HG03460 (cell line): ENCODE data around the gene MS4A3.
"Not testable (repeated sequence)": the region's sequence is repeated elsewhere in the genome, so short reads cannot be mapped to it uniquely, and the experiment has no call there.

ENCODE experiments used
- ATAC-seq: cut with Tn5 transposase; IDR thresholded peaks from one replicate; pipeline ENCODE4 v1.9.1; 2021; ENCODE audit not compliant: unreplicated experiment

The MS4A3 gene

DNA sequence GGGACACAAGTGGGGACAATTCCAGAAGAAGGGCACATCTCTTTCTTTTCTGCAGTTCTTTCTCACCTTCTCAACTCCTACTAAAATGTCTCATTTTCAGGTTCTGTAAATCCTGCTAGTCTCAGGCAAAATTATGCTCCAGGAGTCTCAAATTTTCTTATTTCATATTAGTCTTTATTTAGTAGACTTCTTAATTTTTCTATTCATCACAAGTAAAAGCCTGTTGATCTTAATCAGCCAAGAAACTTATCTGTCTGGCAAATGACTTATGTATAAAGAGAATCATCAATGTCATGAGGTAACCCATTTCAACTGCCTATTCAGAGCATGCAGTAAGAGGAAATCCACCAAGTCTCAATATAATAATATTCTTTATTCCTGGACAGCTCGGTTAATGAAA, 31.9 kb downstream of the MS4A3 start, which contains the start of gene MS4A2:
Gene MS4A2 (plus strand): TSS at position 301 of the 400 bp plus-strand sequence. CDS start 102 bp downstream, outside the sequence.
- ATAC-seq: no peak

DNA sequence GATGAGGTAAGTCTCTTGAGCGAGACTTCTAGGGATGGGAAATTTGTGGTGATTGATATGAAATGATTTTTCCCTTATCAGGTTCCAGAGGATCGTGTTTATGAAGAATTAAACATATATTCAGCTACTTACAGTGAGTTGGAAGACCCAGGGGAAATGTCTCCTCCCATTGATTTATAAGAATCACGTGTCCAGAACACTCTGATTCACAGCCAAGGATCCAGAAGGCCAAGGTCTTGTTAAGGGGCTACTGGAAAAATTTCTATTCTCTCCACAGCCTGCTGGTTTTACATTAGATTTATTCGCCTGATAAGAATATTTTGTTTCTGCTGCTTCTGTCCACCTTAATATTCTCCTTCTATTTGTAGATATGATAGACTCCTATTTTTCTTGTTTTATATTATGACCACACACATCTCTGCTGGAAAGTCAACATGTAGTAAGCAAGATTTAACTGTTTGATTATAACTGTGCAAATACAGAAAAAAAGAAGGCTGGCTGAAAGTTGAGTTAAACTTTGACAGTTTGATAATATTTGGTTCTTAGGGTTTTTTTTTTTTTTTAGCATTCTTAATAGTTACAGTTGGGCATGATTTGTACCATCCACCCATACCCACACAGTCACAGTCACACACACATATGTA, 39.1 kb downstream of the MS4A3 start:
- ATAC-seq: no peak

DNA sequence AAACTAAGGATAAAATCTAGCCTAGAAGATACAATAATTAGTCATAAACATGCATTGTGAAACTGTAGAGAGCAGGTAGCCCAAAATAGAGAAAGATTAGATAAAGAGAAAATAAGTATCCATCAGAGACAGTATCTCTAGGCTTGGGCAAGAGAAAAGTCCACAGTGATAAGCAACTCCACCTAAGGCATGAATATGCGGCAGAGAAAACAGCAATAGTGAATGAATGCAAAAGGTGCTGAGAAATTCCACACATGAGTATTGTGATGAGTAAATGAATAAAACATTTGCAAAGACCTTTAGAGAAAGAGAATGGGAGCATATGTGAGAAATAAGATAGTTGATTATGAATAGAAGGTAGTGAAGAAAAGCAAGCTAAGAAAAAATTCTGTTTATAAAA, 40.7 kb downstream of the MS4A3 start:
- ATAC-seq: no peak

DNA sequence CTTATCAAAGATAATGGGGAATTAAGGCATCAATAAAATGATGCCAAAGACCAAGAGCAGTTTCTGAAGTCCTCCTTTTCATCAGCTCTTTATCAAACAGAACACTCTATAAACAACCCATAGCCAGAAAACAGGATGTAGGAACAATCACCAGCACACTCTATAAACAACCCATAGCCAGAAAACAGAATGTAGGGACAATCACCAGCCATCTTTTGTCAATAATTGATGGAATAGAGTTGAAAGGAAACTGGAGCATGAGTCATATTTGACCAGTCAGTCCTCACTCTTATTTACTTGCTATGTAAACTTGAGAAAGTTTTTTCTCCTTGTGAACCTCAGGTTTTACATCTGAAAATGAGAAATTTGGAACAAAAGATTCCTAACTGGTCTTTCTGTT, 42.0 kb downstream of the MS4A3 start:
- no peak for ATAC-seq

DNA sequence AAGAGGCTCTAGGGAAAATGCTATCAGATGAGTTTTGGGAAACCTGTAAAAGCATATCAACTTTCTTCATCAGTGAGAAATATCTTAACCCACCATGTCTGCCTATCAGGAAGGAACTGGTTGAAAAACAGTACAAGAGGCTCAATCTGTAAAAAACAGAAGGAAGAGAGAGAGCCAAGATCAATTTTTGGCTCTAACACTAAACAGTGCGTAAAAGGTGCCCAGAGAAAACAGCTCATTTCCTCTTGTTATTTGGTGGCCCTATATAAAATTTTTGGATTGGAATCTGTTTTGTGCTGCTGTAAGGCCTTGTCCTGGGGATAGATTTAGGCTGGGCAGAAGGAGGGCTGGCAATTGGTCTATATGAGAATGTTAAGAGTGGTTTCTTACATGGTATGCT, 44.1 kb downstream of the MS4A3 start:
- ATAC-seq: no peak

DNA sequence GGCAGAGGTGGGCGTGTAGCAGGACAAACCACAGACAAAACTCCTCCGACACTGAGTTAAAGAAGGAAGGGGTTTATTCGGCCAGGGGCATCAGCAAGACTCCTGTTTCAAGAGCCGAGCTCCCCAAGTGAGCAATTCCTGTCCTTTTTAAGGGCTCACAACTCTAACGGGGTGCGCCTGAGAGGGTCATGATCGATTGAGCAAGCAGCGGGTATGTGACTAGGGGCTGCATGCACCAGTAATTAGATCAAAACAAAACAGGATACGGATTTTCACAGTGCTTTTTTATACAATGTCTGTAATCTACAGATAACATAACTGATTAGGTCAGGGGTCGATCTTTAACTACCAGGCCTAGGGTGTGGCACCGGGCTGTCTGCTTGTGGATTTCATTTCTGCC, 44.9 kb downstream of the MS4A3 start:
- not testable (repeated sequence) for ATAC-seq

DNA sequence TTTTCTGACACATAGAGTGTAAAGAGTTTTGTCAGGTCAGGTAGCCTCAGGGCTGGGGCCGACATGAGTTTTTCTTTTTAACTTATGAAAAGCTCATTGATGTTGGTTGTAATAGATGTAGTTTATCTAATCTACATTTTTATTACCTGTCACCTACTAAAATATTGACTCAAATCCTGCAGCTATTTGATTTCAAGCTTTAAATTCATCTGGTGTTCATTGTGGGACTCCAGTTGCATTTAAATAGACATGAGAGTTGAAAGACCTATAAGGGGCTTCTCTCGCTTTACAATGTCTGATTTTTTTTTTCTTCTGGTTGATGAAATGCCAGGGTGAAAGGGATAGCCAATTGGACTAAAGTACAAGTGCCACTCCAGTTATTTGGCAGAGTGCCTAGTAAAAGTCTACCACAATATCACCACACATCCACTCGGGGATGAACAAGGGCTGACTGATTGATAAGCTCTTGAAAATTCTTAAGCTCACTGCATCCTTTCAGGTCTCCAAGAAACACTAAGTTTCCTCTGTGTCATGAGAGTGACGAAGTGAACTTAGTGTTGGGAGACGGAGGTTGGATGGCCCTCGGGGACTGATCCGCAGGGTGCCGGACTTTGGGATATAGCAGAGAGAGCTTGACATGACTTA, 48.1 kb downstream of the MS4A3 start:
- not testable (repeated sequence) for ATAC-seq

DNA sequence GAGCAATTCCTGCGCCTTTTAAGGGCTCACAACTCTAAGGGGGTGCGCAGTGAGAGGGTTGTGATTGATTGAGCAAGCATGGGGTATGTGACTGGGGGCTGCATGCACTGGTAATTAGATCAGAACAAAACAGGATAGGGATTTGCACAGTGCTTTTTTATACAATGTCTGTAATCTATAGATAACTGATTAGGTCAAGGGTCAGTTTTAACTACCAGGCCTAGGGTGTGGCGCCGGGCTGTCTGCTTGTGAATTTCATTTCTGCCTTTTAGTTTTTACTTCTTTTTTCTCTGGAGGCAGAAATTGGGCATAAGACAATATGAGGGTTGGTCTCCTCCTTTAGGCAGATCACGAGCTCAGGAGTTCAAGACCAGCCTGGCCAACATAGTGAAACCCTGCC, 52.2 kb downstream of the MS4A3 start:
- ATAC-seq: not testable (repeated sequence)

DNA sequence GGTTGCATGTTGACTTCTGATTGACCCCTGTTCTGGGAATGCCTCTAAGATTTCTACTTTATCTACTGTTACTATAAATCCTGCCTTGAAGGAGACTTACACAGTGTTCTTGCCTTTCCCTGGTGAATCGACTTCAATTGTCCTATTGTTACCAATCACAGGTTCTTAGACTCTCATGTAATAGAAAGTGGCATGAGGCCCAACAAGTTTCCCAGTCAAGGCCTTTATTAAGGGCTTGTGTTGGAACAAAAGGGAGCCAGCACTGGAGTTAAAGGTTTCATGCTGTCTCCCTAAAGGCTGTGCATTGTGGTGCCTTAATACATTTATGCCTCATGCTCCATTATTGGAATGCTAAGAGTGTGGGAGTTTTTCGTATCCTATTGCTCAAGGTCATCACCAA, 55.3 kb downstream of the MS4A3 start:
- ATAC-seq: no peak

DNA sequence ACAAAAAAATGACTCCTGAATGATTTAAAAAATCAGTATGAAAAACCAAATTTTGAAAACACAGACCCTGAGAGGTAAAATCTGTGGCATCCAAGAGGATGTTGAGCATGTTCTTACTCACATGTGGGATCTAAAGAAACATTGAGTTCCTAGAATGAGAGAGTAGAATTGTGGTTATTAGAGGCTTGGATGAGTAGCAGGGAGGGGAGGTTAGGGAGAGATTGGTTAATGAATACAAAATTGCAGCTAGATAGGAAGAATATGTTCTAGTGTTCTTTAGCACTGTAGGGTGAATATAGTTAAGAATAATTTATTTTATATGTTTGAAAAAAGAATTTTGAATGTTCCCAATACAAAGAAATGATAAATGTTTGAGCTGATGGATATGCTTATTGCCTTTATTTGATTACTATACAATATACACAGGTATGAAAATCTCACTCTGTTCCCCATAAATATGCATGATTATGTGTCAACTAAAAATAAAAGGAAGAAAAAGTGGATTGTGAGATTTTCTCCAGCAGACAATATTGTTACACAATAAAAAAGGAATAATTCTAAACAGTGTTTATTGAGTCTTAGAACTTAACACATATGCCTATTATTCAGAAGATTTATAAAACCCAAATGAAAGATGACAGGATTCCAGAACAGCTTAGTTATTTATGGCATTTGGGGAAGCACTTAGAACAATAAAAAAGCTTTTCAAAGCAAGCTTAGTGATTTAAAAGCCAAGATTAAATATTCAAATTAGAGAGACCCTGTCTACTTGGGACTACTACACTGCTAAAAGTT, 60.7 kb downstream of the MS4A3 start:
- ATAC-seq: no peak

DNA sequence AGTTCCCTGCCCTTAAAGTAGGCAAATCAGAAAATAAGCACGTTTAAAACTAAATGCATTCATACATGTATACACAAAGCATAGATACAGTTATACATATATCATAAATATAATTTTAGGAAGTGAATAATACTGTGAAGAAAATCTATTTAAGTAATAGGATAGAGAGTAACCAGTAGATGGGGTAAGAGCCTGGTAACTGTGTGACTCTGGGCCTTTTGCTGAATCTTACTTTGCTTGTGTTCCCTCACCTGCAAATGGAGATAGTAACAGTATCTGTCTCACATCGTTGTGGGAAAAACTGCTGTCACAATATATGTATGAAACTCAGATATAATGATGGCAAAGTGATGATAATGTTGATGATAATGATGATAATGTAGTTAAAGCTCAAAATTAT, 61.9 kb downstream of the MS4A3 start:
- ATAC-seq: no peak

DNA sequence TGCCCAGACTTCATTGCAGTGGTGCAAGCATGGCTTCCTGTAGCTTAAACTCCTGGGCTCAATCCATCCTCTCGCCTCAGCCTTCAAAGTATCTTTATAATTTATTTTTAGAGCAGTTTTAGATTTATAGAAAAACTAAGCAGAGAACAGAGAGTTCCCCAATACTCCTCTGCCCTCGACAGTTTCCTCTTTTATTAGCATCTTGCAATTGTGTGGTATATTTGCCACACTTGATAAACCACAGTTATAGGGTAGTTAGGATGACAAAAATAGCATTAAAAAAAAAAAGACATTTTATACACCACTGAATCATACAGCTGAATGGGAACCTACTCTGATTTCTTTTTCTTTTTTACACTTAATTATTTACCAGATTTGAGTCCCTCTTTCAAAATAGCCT, 63.2 kb downstream of the MS4A3 start:
- ATAC-seq: no peak
